Measurements from ENCODE around the gene ZNRF4. TPM values are rescaled to one million over a fixed set of nuclear protein-coding genes. Genes with fewer than 3 reads are reported as not detected.

Gene ZNRF4
- total RNA-seq, 2 experiments from 2014 or later, result not detected

GRCh38 chr19:5487222-5487621 lies 32.0 kb downstream of the ZNRF4 start:
- Mint-ChIP-seq H3K4me3 (no peak overlapping the region), H3K4me1 (no peaks in the 10 kb centered on the region), H3K27ac (no peak overlapping the region), H3K36me3 (ENCODE audit: low read depth) (no peaks in the 10 kb centered on the region), H3K9me3 (no peaks in the 10 kb centered on the region), H3K27me3 (no peaks in the 10 kb centered on the region)
- ChIA-PET CTCF (no interaction called here), POLR2A (no interaction called here)
- DNase-seq, result no peak

- Mint-ChIP-seq H3K4me1 (no peaks in the 10 kb centered on the region), H3K4me3 (no peak overlapping the region), H3K36me3 (ENCODE audit: low read depth) (no peaks in the 10 kb centered on the region), H3K9me3 (no peaks in the 10 kb centered on the region), H3K27ac (no peak overlapping the region), H3K27me3 (peaks cover 8% of the 10 kb centered on the region)
- POLR2A ChIA-PET, result no interaction called here
- no peak for DNase-seq
- CTCF ChIA-PET, result no interaction called here
Measured at GRCh38 chr19:5489551-5489950, 34.3 kb downstream of the ZNRF4 start.

- DNase-seq, result no peak
- ChIA-PET POLR2A (no interaction called here), CTCF (no interaction called here)
- H3K27me3 Mint-ChIP-seq, result peaks cover 10% of the 10 kb centered on the region
- no peaks in the 10 kb centered on the region for H3K4me1 Mint-ChIP-seq
- no peak overlapping the region for H3K27ac Mint-ChIP-seq
- H3K9me3 Mint-ChIP-seq, result no peaks in the 10 kb centered on the region
- no peaks in the 10 kb centered on the region for H3K36me3 Mint-ChIP-seq (ENCODE audit: low read depth)
- H3K4me3 Mint-ChIP-seq, result no peak overlapping the region
Measured at GRCh38 chr19:5491565-5491964, 36.3 kb downstream of the ZNRF4 start.

GRCh38 chr19:5492281-5492634 lies 37.0 kb downstream of the ZNRF4 start:
- POLR2A ChIA-PET, result no interaction called here
- H3K4me3 Mint-ChIP-seq, result no peak overlapping the region

GRCh38 chr19:5492635-5493409 lies 37.6 kb downstream of the ZNRF4 start:
- H3K9me3 Mint-ChIP-seq, result no peaks in the 10 kb centered on the region
- DNase-seq, result no peak
- no peak overlapping the region for H3K4me3 Mint-ChIP-seq
- POLR2A ChIA-PET, result no interaction called here
- H3K27ac Mint-ChIP-seq, result no peak overlapping the region
- H3K4me1 Mint-ChIP-seq, result no peaks in the 10 kb centered on the region
- H3K36me3 Mint-ChIP-seq (ENCODE audit: low read depth), result no peaks in the 10 kb centered on the region
- CTCF ChIA-PET, result no interaction called here
- peaks cover 10% of the 10 kb centered on the region for H3K27me3 Mint-ChIP-seq

More at GRCh38 chr19:5492281-5492634, 37.0 kb downstream of the ZNRF4 start:
- CTCF ChIA-PET, result no interaction called here
- no peaks in the 10 kb centered on the region for H3K9me3 Mint-ChIP-seq
- no peaks in the 10 kb centered on the region for H3K36me3 Mint-ChIP-seq (ENCODE audit: low read depth)
- DNase-seq, result no peak
- H3K27ac Mint-ChIP-seq, result no peak overlapping the region
- H3K27me3 Mint-ChIP-seq, result peaks cover 10% of the 10 kb centered on the region
- H3K4me1 Mint-ChIP-seq, result no peaks in the 10 kb centered on the region

- peaks cover 11% of the 10 kb centered on the region for H3K27me3 Mint-ChIP-seq
- H3K4me3 Mint-ChIP-seq, result no peak overlapping the region
- peaks cover 3% of the 10 kb centered on the region for H3K9me3 Mint-ChIP-seq
- DNase-seq, result no peak
- H3K36me3 Mint-ChIP-seq (ENCODE audit: low read depth), result no peaks in the 10 kb centered on the region
- H3K27ac Mint-ChIP-seq, result no peak overlapping the region
- ChIA-PET POLR2A (no interaction called here), CTCF (interaction anchor here (0.6 kb wide), 1 partner anchor 926 kb away, joined by 3 read pairs; no protein-coding TSS in a partner anchor)
- H3K4me1 Mint-ChIP-seq, result no peaks in the 10 kb centered on the region
Measured at GRCh38 chr19:5494773-5495172, 39.6 kb downstream of the ZNRF4 start.

- H3K27ac Mint-ChIP-seq, result no peak overlapping the region
Measured at GRCh38 chr19:5495792-5496191, 40.6 kb downstream of the ZNRF4 start.

GRCh38 chr19:5497297-5497696 lies 42.1 kb downstream of the ZNRF4 start:
- H3K9me3 Mint-ChIP-seq, result peaks cover 10% of the 10 kb centered on the region
- CTCF ChIA-PET, result no interaction called here
- no peak overlapping the region for H3K27ac Mint-ChIP-seq
- H3K4me3 Mint-ChIP-seq, result no peak overlapping the region
- H3K27me3 Mint-ChIP-seq, result peaks cover 11% of the 10 kb centered on the region
- no peak for DNase-seq
- no peaks in the 10 kb centered on the region for H3K4me1 Mint-ChIP-seq
- H3K36me3 Mint-ChIP-seq (ENCODE audit: low read depth), result no peaks in the 10 kb centered on the region
- POLR2A ChIA-PET, result no interaction called here

More at GRCh38 chr19:5495792-5496191, 40.6 kb downstream of the ZNRF4 start:
- Mint-ChIP-seq H3K4me1 (no peaks in the 10 kb centered on the region), H3K4me3 (no peak overlapping the region), H3K9me3 (peaks cover 3% of the 10 kb centered on the region), H3K27me3 (peaks cover 11% of the 10 kb centered on the region), H3K36me3 (ENCODE audit: low read depth) (no peaks in the 10 kb centered on the region)
- no peak for DNase-seq
- ChIA-PET POLR2A (no interaction called here), CTCF (no interaction called here)

GRCh38 chr19:5498830-5499550 lies 43.8 kb downstream of the ZNRF4 start:
- peaks cover 3% of the 10 kb centered on the region for H3K27me3 Mint-ChIP-seq
- no peaks in the 10 kb centered on the region for H3K4me1 Mint-ChIP-seq
- POLR2A ChIA-PET, result no interaction called here
- CTCF ChIA-PET, result interaction anchor here (0.6 kb wide), 1 partner anchor 22 kb away, joined by 3 read pairs; no protein-coding TSS in a partner anchor
- H3K27ac Mint-ChIP-seq, result no peak overlapping the region
- H3K36me3 Mint-ChIP-seq (ENCODE audit: low read depth), result peaks cover under 1% of the 10 kb centered on the region
- H3K4me3 Mint-ChIP-seq, result no peak overlapping the region
- DNase-seq, result no peak
- peaks cover 17% of the 10 kb centered on the region for H3K9me3 Mint-ChIP-seq

GRCh38 chr19:5501907-5502306 lies 46.7 kb downstream of the ZNRF4 start:
- Mint-ChIP-seq H3K4me3 (no peak overlapping the region), H3K27ac (no peak overlapping the region), H3K36me3 (ENCODE audit: low read depth) (peaks cover 3% of the 10 kb centered on the region), H3K4me1 (no peaks in the 10 kb centered on the region), H3K27me3 (peaks cover 1% of the 10 kb centered on the region), H3K9me3 (peaks cover 26% of the 10 kb centered on the region)
- POLR2A ChIA-PET, result interaction anchor here (0.6 kb wide), 1 partner anchor 1816 kb away, joined by 4 read pairs; no protein-coding TSS in a partner anchor
- DNase-seq, result no peak
- CTCF ChIA-PET, result no interaction called here

- ChIA-PET POLR2A (no interaction called here), CTCF (no interaction called here)
- Mint-ChIP-seq H3K9me3 (peaks cover 26% of the 10 kb centered on the region), H3K4me1 (no peaks in the 10 kb centered on the region), H3K36me3 (ENCODE audit: low read depth) (peaks cover 3% of the 10 kb centered on the region), H3K4me3 (no peak overlapping the region), H3K27ac (no peak overlapping the region), H3K27me3 (peaks cover 1% of the 10 kb centered on the region)
- no peak for DNase-seq
Measured at GRCh38 chr19:5503598-5503997, 48.4 kb downstream of the ZNRF4 start.

GRCh38 chr19:5504114-5504513 lies 48.9 kb downstream of the ZNRF4 start:
- H3K9me3 Mint-ChIP-seq, result peaks cover 26% of the 10 kb centered on the region
- no peaks in the 10 kb centered on the region for H3K4me1 Mint-ChIP-seq
- H3K27ac Mint-ChIP-seq, result no peak overlapping the region
- DNase-seq, result no peak
- ChIA-PET CTCF (no interaction called here), POLR2A (no interaction called here)
- H3K36me3 Mint-ChIP-seq (ENCODE audit: low read depth), result peaks cover 3% of the 10 kb centered on the region
- H3K4me3 Mint-ChIP-seq, result no peak overlapping the region
- H3K27me3 Mint-ChIP-seq, result peaks cover 1% of the 10 kb centered on the region
